SK-N-SH (cell line): ENCODE data around the gene NR2F1-AS1. TPM values are rescaled to one million over a fixed set of nuclear protein-coding genes. Genes with fewer than 3 reads are reported as not detected.

Experiments
- CTCF ChIA-PET: fragments of 300-600, 350-600 bp; formaldehyde crosslinking; extraction: SDS; loops from one replicate; lab custom pipeline; 2021; lab: Yijun Ruan, JAX
- POLR2A ChIA-PET: fragments of 350-600 bp; sonication (Branson Sonifier 250); formaldehyde crosslinking; extraction: SDS; loops from one replicate; lab custom pipeline; 2020; ENCODE audit warnings: antibody characterized with exemption, inconsistent platforms; lab: Yijun Ruan, JAX
- DNase-seq: peaks from one replicate; pipeline ENCODE4 v3.0.0; 2012
- H2AFZ ChIP-seq: fragments of 200-600 bp; sonication (generic); 2 replicates; pipeline ENCODE4 v1.8.1; 2016; ENCODE audit warnings: antibody characterized with exemption, mild to moderate bottlenecking, low read depth
- H3F3A ChIP-seq: fragments of 200-600 bp; sonication (generic); replicated peaks from 2 replicates; pipeline ENCODE3; 2016; ENCODE audit warnings: antibody characterized with exemption, mild to moderate bottlenecking; ENCODE audit not compliant: insufficient read depth
- H3K27ac ChIP-seq, 2 experiments: fragments of 200-500 bp in 1 of 2; fragments of 200-600 bp in 1 of 2; sonication (Bioruptor generic) in 1 of 2; sonication (generic), shearing (Covaris generic) in 1 of 2; 2 replicates each; pipeline versions ENCODE4 v1.5.1 to v1.6.1; 2014 to 2016; ENCODE audit warnings: low read depth in 2 of 2, inconsistent platforms in 1 of 2, low read length in 1 of 2, mild to moderate bottlenecking in 1 of 2, mixed read lengths in 1 of 2
- H3K27me3 ChIP-seq: fragments of 200-600 bp; sonication (generic), shearing (Covaris generic); 2 replicates; pipeline ENCODE4 v1.6.1; 2016; ENCODE audit warnings: mixed run types; ENCODE audit not compliant: insufficient read depth
- H3K36me3 ChIP-seq, 2 experiments: fragments of 200-500 bp in 1 of 2; fragments of 200-600 bp in 1 of 2; sonication (Bioruptor generic) in 1 of 2; sonication (generic) in 1 of 2; replicated peaks in 1 of 2; 2 replicates each; pipeline versions ENCODE3 to v1.5.1; 2014 to 2016; ENCODE audit warnings: low read length in 1 of 2, mild to moderate bottlenecking in 1 of 2; ENCODE audit not compliant: insufficient read depth in 2 of 2, control insufficient read depth in 1 of 2
- H3K4me1 ChIP-seq, 2 experiments: fragments of 200-500 bp in 1 of 2; fragments of 200-600 bp in 1 of 2; sonication (Bioruptor generic) in 1 of 2; sonication (generic), shearing (Covaris generic) in 1 of 2; 2 replicates each; pipeline versions ENCODE4 v1.5.1 to v1.6.1; 2014 to 2016; ENCODE audit warnings: low read depth in 1 of 2, low read length in 1 of 2, mixed run types in 1 of 2; ENCODE audit not compliant: insufficient read depth in 2 of 2, control insufficient read depth in 1 of 2
- H3K4me2 ChIP-seq: fragments of 200-600 bp; sonication (generic), shearing (Covaris generic); 2 replicates; pipeline ENCODE4 v1.6.1; 2017; ENCODE audit warnings: mixed run types
- H3K4me3 ChIP-seq, 2 experiments: fragments of 200-500 bp in 1 of 2; fragments of 200-600 bp in 1 of 2; sonication (Bioruptor generic) in 1 of 2; sonication (generic), shearing (Covaris generic) in 1 of 2; 2 replicates each; pipeline versions ENCODE4 v1.5.1 to v1.8.1; 2014 to 2016; ENCODE audit warnings: low read depth in 2 of 2, inconsistent platforms in 1 of 2, low read length in 1 of 2, mild to moderate bottlenecking in 1 of 2, mixed read lengths in 1 of 2, moderate library complexity in 1 of 2
- H3K79me2 ChIP-seq: fragments of 200-600 bp; sonication (generic); 2 replicates; pipeline ENCODE4 v1.8.1; 2017; ENCODE audit warnings: mild to moderate bottlenecking; ENCODE audit not compliant: insufficient read depth
- H3K9ac ChIP-seq: fragments of 200-600 bp; sonication (generic); 2 replicates; pipeline ENCODE4 v1.6.1; 2017; ENCODE audit warnings: mixed run types
- H3K9me2 ChIP-seq: fragments of 200-600 bp; sonication (generic); 2 replicates; pipeline ENCODE4 v1.6.1; 2017; ENCODE audit warnings: mixed run types
- H3K9me3 ChIP-seq: fragments of 200-600 bp; sonication (generic); 2 replicates; pipeline ENCODE4 v1.6.1; 2017; ENCODE audit warnings: mixed run types, mild to moderate bottlenecking, moderate library complexity
- H4K20me1 ChIP-seq: fragments of 200-600 bp; sonication (generic); 2 replicates; pipeline ENCODE4 v1.6.1; 2017; ENCODE audit warnings: mild to moderate bottlenecking, mixed run types; ENCODE audit not compliant: insufficient read depth
- CHD2 ChIP-seq: fragments of 150-350 bp; IDR thresholded peaks from 2 replicates; pipeline ENCODE4 v1.6.1; 2018; ENCODE audit warnings: low read length; ENCODE audit not compliant: partially characterized antibody
- EP300 ChIP-seq, 2 experiments: IDR thresholded peaks; 2 replicates each; pipeline versions ENCODE4 v1.4.0 to v1.6.1; 2012; ENCODE audit warnings: borderline replicate concordance in 1 of 2, low read depth in 1 of 2, low read length in 1 of 2
- EZH2phosphoT487 ChIP-seq: fragments of 200-600 bp; sonication (generic); IDR thresholded peaks from 2 replicates; pipeline ENCODE4 v1.6.1; 2017; ENCODE audit warnings: low read depth, mixed run types, mild to moderate bottlenecking, antibody characterized with exemption, moderate library complexity, borderline replicate concordance
- JUND ChIP-seq: IDR thresholded peaks from 2 replicates; pipeline ENCODE4 v1.4.0; 2012
- MXI1 ChIP-seq: IDR thresholded peaks from 2 replicates; pipeline ENCODE4 v1.6.1; 2012; ENCODE audit warnings: mild to moderate bottlenecking, low read depth, low read length, improper control_type of control experiment
- NFIC ChIP-seq: IDR thresholded peaks from 2 replicates; pipeline ENCODE4 v1.4.0; 2012; ENCODE audit warnings: borderline replicate concordance
- NRF1 ChIP-seq: IDR thresholded peaks from 2 replicates; pipeline ENCODE4 v1.6.1; 2012; ENCODE audit warnings: low read depth, mild to moderate bottlenecking, low read length
- POLR2AphosphoS5 ChIP-seq: IDR thresholded peaks from 2 replicates; pipeline ENCODE4 v1.6.1; 2012; ENCODE audit warnings: low read depth, low read length
- RAD21 ChIP-seq: IDR thresholded peaks from 2 replicates; pipeline ENCODE4 v1.6.1; 2012; ENCODE audit warnings: mild to moderate bottlenecking, low read length
- RCOR1 ChIP-seq: fragments of 150-350 bp; IDR thresholded peaks from 2 replicates; pipeline ENCODE4 v1.6.1; 2017; ENCODE audit warnings: antibody characterized with exemption, low read length
- TCF12 ChIP-seq: IDR thresholded peaks from 2 replicates; pipeline ENCODE4 v1.4.0; 2012
- USF2 ChIP-seq: fragments of 150-350 bp; IDR thresholded peaks from 2 replicates; pipeline ENCODE4 v1.6.1; 2017; ENCODE audit warnings: antibody characterized with exemption, low read length, low read depth, borderline replicate concordance
- YY1 ChIP-seq: IDR thresholded peaks from 2 replicates; pipeline ENCODE4 v1.4.0; 2012; ENCODE audit warnings: low read depth, mild to moderate bottlenecking
- ZBTB33 ChIP-seq: IDR thresholded peaks from 2 replicates; pipeline ENCODE4 v1.4.0; 2012; ENCODE audit warnings: low read depth, borderline replicate concordance
- WGBS: methylation state at CpG from one replicate; pipeline ENCODE4 v1.1.6; 2017; ENCODE audit warnings: low lambda C conversion rate; 5-methylcytosine and 5-hydroxymethylcytosine counted together
- polyA plus RNA-seq, 3 experiments: library from polyadenylated mRNA; depleted of rRNA; stranded (reverse); fragments of >200 nt; gene quantifications; 2 replicates each; pipeline ENCODE4 v1.2.3, GENCODE V29; 2012
- TF ChIP-seq, protein P1 (sequence below): fragments of 200-600 bp; sonication (generic); IDR thresholded peaks from 2 replicates; pipeline ENCODE4 v1.6.1; 2017; ENCODE audit warnings: antibody characterized with exemption, mild to moderate bottlenecking, moderate library complexity
- TF ChIP-seq, protein P2 (sequence below): IDR thresholded peaks from 2 replicates; pipeline ENCODE4; 2012

The NR2F1-AS1 gene
- polyA plus RNA-seq, 1 of the 3 experiments (the other 2 are of a cell fraction): 7.4 TPM

GRCh38 chr5:93425096-93425495, 155.9 kb downstream of the NR2F1-AS1 start (continued):
- no peak for TF ChIP-seq ZBTB33
- TF ChIP-seq NFIC: no peak
- no peak for TF ChIP-seq TCF12
- no peak for TF ChIP-seq EZH2phosphoT487

GRCh38 chr5:93423300-93423699, 157.7 kb downstream of the NR2F1-AS1 start:
- TF ChIP-seq, protein P1, sequence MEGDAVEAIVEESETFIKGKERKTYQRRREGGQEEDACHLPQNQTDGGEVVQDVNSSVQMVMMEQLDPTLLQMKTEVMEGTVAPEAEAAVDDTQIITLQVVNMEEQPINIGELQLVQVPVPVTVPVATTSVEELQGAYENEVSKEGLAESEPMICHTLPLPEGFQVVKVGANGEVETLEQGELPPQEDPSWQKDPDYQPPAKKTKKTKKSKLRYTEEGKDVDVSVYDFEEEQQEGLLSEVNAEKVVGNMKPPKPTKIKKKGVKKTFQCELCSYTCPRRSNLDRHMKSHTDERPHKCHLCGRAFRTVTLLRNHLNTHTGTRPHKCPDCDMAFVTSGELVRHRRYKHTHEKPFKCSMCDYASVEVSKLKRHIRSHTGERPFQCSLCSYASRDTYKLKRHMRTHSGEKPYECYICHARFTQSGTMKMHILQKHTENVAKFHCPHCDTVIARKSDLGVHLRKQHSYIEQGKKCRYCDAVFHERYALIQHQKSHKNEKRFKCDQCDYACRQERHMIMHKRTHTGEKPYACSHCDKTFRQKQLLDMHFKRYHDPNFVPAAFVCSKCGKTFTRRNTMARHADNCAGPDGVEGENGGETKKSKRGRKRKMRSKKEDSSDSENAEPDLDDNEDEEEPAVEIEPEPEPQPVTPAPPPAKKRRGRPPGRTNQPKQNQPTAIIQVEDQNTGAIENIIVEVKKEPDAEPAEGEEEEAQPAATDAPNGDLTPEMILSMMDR: no peak
- no peak for TF ChIP-seq CHD2
- TF ChIP-seq NRF1: no peak
- Histone ChIP-seq H3F3A (peaks cover 4% of the 10 kb centered on the region), H3K4me2 (no peak overlapping the region), H3K27ac (no peak overlapping the region), H3K4me1 (peaks cover 0 to 20% of the 10 kb centered on the region in 2 experiments; a peak in 2 of 4 replicates), H3K9me3 (no peaks in the 10 kb centered on the region), H3K4me3 (no peak overlapping the region), H3K9ac (no peak overlapping the region), H3K79me2 (no peaks in the 10 kb centered on the region), H4K20me1 (no peaks in the 10 kb centered on the region), H3K9me2 (no peaks in the 10 kb centered on the region), H2AFZ (no peak overlapping the region), H3K27me3 (no peaks in the 10 kb centered on the region), H3K36me3 (no peaks in the 10 kb centered on the region)
- 81% methylated on average over 3 of the region's 3 CpGs for WGBS
- POLR2A ChIA-PET: no interaction called here
- CTCF ChIA-PET: no interaction called here
- DNase-seq: no peak

GRCh38 chr5:93422652-93423280, 158.3 kb downstream of the NR2F1-AS1 start:
- ChIA-PET POLR2A (no interaction called here), CTCF (interaction anchor here (0.7 to 0.8 kb wide), 2 partner anchors 11 to 68 kb away, joined by 3 read pairs; no protein-coding TSS in a partner anchor)
- WGBS: 88% methylated on average over 5 of the region's 5 CpGs
- Histone ChIP-seq H3K27ac (no peak overlapping the region; a peak in 1 of 4 replicates), H3K27me3 (no peaks in the 10 kb centered on the region), H3F3A (peaks cover 3% of the 10 kb centered on the region), H2AFZ (no peak overlapping the region), H3K4me1 (peaks cover 0 to 20% of the 10 kb centered on the region in 2 experiments; a peak in 2 of 4 replicates), H3K4me3 (no peak overlapping the region), H3K79me2 (no peaks in the 10 kb centered on the region), H3K9ac (no peak overlapping the region), H3K36me3 (no peaks in the 10 kb centered on the region), H3K4me2 (no peak overlapping the region), H4K20me1 (no peaks in the 10 kb centered on the region), H3K9me3 (no peaks in the 10 kb centered on the region), H3K9me2 (no peaks in the 10 kb centered on the region)
- TF ChIP-seq RCOR1: no peak
- TF ChIP-seq JUND: no peak
- TF ChIP-seq NRF1: no peak
- TF ChIP-seq MXI1: no peak
- no peak for TF ChIP-seq EP300 (IDR thresholded peaks at IDR 0.05; ENCODE audit: borderline replicate concordance in 1 of 2, low read depth in 1 of 2, low read length in 1 of 2)
- no peak for TF ChIP-seq TCF12
- TF ChIP-seq POLR2AphosphoS5: no peak
- no peak for TF ChIP-seq EZH2phosphoT487
- TF ChIP-seq RAD21: no peak
- no peak for TF ChIP-seq YY1
- no peak for TF ChIP-seq USF2
- TF ChIP-seq CHD2: no peak
- TF ChIP-seq, protein P2, sequence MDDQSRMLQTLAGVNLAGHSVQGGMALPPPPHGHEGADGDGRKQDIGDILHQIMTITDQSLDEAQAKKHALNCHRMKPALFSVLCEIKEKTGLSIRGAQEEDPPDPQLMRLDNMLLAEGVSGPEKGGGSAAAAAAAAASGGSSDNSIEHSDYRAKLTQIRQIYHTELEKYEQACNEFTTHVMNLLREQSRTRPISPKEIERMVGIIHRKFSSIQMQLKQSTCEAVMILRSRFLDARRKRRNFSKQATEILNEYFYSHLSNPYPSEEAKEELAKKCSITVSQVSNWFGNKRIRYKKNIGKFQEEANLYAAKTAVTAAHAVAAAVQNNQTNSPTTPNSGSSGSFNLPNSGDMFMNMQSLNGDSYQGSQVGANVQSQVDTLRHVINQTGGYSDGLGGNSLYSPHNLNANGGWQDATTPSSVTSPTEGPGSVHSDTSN: no peak
- peak; percentile 18 for DNase-seq
